ENCODE data around the gene KSR2.

KSR2 gene

DNA sequence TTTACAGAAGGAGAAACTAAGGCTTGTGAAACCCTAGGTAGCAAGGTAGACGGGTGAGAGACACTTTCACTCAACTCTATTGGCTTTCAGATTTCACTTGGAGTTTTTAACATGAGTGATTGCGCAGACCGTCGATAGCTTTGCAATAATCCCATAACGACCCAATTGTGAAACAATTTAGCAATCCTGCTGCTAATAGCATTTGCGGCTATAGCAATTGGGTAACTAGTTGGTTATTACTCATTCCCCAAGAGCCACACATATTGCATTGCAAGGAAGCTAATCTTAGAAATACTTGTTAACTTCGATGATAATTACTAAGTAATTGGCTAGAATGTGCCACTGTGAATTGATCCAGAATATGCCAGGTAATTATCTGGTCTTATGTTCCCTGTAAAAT, 447.4 kb downstream of the KSR2 start:
- DNase-seq = no peak

DNA sequence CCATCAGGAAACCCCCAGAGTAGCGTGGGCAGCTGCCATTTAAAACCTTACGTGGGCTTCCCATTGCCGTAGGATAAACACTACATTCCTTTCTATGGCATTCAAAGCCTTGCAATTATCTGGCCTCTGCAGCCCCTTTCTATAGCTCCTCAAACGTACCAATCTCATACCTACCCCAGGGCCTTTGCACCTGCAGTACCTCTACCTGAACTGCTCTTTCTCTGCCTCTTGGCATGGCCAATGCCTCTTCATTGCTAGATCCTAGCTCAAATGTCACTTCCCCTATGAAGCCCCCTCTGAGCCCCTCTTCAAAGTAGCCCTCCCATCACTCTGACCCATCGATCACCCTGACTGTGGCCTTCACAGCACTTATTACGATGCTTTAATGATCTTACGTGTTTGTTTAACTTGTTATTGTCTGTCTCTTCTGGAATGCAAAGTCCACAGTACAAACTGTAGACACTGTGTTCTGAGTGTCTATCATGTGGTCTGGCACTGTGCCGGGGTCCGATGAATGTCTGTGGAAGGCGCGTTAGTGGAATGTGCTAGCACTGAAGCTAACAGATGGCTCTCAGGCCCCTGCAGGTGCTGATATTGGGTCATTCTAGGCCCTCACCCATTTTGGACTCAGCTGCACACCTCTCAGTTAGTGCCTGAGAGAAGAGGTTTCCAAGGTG, 450.1 kb downstream of the KSR2 start:
- no peak for DNase-seq

DNA sequence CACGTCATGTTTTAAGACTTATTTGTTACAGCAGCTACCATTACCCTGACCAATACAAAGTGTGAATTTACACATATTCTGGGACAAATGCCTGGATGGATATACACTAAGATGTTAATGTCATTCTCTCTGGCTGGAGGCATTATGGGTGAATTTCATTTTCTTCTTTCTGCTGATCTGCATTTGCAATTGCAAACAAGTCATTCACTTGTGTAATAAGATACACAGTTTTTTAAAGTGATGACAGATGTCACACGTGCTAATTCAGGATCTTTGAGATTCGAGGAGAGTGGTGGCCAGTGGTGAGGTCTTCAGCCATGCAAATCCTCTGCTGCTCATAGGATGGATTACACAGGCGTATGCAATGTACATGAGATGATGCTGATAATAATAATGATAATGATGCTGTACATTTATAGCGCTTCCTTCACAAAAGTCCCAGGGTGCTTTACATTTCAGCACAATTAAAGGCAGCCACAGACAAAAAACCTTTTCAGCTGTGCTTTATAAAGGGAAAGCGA, 451.5 kb downstream of the KSR2 start:
- no peak for DNase-seq

DNA sequence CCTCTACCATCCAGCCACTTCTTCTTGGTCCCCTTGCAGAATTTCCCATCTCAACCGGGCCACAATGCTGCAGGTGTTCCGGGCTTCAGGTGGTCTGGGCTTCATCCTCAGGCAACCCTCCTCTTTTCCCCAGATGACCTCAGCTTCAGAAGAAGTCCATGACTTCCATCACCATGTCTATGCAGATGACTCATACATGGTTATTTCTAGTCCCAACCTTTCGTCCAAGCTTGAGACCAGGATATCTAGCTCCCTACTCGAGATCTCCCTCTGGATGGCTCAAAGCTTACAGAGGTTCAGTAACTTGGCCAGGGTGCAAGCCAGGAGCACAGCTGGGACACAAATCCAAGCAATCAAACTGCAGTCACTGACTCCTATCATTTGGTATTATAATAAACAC, 452.8 kb downstream of the KSR2 start:
- no peak for DNase-seq

DNA sequence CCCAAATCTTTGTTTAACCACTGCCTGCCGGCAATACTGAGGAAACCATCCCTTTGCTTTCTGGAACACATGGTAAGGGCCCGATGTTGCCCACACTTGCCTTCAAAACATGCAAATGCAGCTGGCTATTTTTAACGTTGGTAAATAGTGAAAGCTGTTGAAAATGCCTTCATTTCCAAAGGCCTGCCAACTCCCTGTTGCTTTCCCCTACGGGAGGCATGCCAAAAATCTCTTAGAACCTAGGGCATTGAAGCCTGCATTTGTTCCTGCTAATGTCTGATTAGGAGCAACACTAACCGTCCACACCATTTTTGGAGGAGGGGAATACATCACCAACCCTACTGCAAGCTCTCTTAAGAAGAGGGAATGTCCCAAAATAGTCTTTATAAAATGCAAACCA, 454.8 kb downstream of the KSR2 start:
- no peak for DNase-seq

DNA sequence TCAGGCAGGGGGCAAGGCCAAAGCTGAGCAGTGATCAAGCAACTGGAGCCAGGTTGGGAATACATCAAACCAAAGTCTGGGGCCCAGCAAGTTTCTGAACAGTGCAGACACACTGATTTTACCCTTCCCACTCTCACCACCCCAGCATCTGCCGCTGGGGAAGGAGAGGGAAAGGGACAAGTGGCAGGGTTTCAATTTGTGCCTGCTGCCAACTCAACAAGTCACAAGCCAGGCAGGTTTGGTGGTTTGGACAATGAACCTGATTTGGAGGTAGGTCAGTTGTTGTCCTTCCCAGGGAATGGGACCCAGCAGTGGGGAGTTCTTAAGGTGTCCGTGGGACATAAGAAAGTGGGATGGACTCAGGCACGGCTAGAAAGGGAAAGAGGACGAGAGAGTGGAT, 455.4 kb downstream of the KSR2 start:
- DNase-seq = no peak

DNA sequence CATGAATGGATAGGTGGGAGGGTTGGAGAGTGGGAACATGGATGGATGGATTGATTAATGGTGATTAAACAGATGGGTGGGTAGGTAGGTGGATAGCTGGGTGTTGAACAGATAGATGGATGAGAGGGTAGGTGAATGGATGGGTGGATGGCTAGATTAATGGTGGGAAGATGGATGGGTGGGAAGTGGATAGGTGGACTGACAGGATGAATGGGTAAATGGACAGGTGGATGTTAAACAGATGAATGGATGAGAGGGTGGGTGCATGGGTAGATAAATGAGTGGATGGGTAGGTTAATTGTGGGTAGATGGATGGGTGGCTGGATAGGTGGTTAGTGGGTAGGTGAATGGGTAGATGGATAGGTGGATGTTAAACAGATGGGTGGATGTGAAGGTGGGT, 460.3 kb downstream of the KSR2 start:
- DNase-seq = no peak

DNA sequence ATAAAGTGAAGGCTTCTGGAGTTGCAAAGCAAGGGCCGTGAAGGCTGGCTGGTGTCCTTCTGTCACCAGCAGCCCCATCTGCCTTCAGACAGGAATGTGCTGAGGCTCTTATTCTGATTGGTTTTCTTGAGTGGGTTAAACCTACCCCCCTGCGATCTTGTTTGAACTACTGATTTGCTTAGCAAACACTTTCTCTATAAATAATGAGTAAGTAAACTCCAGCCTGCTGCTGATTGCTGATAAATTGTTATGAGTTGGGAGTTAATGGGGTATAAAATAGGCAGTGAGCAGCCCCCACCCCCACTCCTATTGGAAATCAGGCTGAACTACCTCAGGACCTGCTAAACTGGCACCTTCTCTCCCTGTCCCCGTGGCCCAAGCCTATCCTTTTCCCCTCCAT, 461.2 kb downstream of the KSR2 start:
- no peak for DNase-seq

DNA sequence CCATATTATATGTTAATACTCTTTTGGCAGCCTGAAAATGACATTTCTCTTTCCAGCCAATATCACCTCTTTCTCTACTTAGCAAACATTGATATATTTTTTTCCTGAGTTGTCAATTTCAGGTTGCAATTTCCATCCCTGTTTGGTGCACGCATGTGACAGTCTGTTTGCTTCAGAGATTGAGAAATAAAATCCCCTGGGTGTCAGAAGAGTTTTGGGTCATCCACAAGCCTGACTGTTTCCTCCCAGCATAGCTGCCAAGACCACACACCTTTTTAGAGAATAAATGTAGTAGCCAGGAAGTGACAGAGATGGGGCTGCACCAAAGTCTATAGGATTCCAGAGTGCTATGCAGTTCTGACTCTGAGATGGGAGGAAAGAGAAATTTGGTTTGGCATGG, 462.5 kb downstream of the KSR2 start:
- no peak for DNase-seq

DNA sequence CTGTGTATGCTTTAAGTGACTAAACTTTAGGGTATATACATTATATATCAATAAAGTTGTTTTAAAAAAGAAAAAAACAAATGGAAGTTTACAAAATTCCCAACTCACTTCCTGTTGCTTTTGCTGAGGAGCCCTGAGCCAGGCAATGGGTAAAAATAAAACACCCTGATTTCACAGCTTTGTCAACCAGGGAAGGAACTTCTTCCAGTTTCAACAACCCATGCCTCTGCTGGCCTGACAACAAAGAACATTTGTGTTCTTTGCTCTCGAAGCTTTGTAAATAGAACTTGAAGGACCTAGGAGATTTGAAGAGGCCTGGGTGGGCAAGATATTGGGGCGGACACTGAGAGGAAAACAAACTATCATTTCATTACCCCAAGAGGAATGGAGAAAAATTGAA, 466.2 kb downstream of the KSR2 start:
- no peak for DNase-seq

DNA sequence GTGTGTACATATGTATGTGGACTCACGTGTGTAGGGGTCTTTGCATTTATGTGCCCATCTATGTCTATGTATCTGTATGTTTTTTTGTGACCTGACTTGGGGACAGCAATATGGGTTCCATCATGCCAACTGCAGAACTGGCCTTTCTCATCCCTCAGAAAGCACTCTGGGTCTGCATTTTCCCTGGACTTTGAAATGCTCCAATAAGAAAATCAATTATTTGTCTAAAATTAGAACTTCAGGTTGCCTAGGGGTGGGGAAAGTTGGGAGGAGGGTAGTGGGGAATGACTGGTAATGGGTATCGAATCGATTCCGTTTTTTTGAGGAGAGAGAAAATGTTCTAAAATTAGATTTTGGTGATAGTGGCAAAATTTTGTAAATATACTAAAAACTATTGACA, 466.6 kb downstream of the KSR2 start:
- DNase-seq = no peak

DNA sequence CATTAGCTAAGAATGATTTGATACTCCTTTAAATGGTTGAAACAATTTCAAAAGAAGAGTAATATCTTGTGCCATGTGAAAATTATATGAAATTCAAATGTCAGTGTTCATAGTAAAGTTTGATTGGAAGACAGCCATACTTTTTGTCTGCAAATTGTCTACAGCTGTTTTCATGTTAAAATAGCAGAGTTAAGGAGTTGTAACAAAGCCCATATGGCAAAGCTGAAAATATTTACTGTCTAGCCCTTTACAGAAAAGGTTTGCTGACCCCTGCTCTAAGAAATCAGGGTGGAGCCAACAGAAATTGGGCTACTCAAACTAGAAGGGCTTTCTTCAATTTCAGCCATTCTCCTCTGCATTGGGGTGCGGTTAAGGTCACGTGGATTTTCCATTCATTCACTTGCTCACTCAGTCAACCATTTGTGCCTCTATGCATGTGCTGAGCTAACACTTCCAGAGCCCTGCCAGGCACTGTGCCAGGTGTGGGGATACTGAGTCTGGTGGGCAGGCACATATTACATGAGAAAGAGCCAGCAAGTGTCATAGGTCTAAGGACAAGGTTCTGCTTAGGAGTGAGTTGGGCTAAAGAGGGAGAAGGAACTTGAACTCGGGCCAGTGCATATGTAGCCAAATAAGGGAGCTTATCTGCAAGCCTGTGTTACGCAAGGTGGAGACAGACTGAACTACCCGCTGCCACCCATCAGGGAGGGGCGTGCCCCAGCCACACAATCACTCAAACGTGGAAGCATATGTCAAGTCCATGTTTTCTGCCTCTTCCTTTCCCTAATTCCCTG, 467.5 kb downstream of the KSR2 start:
- DNase-seq = no peak

DNA sequence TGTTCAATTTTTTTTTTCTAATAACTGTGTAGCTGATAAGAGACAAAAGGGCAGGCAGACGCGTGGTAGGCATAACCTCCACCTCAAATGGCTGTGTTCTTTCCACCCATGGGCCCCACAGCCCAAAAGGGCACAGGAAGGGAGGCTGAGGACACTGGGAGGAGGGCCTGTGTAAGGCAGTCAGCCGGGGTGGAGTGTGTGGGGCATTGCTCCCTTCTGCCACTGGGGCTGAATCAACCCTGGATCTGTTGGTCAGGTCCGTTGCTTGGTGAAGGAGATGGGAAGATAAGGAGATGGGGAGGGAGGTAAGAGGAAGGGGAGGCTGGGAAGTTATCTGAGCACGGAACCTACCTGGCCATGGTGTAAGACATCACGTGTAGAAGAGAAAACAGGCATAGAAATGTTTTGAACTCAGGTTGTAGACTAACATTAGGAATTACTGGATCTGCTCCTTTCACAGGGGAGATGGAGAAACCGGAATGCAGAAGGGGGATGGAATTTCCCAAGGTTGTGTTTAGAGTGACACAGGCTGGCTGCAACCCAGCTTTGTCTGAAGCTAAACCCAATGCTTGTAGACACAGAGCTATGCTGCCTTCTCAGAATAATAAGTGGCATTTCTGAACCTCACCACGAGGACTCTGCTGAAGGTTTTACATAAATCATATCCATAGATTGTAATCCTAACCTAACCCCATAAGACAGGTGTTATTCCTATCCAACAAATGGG, 468.9 kb downstream of the KSR2 start:
- no peak for DNase-seq

DNA sequence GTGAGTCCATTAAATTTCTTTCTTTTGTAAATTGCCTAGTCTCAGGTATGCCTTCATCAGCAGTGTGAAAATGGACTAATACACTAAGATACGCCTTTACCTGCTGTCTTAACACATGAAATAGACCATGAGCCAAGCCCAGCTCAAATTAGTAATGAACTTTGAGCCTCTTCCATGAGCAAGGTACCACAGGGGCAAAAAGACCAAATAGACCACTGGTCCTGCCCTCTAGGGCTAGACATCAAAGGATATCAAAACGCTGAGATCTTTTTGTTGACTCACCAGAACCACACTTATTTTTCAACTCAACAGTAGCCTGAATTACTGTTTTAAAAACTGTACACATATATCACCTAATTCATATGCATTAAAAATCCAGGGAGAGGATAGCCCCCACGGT, 469.9 kb downstream of the KSR2 start:
- DNase-seq = no peak

DNA sequence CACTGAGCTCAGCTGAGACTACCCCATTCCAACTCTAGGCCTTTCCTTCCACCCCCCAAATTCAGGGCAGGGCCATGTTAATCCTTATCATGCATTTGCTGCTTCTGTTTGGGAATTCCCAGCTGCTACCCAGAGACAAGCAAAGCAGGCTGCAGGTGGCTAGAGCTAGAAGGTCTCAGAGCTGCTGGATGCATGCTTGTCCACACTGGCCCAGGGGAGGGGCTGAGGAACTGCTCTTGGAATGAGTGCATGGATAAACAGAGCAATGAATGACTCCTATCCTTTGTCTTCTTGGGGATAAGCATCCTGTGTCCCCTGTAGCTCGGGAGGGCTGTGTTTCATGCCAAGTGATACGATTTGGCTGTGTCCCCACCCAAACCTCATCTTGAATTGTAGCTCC, 470.5 kb downstream of the KSR2 start:
- no peak for DNase-seq

DNA sequence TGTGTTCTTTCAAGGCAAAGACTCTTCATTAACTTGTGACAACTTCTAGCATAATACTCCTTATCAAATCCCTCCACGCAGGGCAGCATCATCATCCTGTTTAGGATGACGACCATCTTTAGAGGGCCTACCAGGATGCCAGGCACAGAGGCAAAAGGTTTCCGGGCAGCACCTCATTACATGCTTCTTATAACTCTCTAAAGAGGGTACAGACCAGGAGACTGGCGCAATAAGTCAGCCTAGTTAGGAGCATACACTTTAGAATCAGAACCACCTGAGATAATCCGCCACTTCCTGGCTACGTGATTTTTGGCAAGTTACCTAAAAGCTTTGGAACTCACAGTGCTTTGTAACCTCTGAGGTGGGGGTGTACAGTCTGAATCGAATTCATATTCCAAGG, 471.4 kb downstream of the KSR2 start:
- no peak for DNase-seq

DNA sequence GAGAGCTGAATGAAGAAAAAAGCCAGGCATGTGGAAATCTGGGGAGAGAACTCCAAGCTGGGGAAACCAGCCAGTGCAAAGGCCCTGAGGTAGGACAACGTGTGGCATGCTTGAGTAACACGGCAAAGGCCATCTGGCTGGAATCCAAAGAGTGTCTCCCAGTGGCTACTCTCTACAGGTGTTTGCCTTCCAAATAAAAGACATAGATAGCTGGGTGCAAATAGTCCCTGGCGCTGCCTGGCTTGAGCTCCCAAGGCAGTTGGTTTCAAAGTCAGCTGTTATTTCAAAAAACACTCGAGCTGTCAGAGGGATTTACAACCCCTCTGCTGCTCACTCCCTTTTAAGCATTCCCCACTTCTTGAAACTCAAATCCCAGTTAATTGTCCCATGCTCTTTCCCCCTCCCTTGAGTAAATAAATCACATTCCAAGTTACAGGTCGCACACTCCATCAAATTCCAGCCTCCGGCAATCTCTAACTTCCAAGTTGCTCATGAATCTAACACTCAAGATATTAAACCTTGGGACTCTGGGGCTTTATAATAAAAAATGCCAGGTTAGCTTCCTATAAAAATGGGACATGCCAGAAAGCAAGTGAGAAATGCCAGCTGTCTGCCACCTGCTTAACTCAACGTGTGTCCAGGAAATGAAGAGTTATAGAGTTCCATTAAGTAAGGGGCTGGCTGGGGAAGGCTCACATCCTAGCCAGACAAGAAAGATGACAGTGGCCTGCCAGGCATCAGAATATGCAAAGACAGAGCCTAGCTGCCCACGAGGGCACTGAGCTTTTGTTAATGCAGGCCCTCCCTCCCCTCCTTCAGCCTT, 473.7 kb downstream of the KSR2 start:
- no peak for DNase-seq

DNA sequence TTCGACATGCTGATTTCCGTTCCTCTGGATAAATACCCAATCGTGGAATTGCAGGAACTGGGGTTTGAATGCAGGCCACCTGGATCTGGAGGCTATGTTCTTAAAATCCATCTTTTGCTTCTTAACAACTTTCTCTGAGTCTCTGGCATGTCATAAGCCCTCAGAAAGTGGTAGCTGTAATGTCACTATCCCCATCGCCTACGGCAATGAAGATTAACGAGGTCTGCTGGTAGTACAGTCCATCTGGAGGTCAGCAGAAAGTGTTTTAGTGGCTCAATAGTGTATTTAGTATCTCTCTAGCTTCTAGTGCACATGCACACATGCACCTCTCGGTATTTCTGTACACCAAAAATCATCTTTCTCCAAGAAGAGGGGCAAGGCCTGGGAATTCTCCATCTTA, 477.1 kb downstream of the KSR2 start:
- no peak for DNase-seq

DNA sequence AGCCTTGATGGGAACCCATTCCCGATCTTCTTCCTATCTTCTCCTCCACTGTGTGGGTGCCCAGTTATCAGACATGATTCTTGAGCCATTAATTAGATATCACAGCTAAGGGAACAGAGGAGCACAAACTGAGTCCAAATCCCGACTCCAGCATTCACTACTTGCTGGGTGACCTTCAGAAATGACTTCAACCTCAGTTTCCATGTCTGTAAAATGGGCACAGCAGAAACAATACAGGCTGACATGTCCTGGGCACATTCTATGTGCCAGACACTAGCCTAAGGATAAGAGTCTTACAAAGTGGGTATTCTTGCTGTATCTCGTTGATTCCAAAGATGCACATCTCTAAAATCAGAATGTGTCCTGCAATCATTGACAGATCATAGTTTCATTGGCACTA, 478.7 kb downstream of the KSR2 start:
- DNase-seq = no peak

DNA sequence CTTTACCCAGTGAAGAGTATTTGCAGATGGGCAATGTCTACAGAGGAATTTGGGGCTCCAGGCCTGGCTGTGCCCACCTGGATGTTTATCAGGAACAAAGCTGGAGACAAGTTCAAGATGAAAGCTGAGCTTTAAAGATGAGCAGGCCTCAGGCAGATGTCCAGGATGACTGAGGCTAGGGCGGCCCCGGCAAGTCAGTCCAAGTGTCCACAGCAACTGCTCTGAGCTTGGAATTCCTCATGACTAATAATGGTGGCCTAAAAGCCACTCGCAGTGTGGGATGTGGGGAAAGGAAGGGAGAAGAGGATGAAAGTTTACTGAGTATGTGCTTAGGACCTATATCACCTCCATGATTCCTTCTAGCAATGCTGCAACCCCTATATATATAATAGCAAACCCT, 479.1 kb downstream of the KSR2 start:
- no peak for DNase-seq

DNA sequence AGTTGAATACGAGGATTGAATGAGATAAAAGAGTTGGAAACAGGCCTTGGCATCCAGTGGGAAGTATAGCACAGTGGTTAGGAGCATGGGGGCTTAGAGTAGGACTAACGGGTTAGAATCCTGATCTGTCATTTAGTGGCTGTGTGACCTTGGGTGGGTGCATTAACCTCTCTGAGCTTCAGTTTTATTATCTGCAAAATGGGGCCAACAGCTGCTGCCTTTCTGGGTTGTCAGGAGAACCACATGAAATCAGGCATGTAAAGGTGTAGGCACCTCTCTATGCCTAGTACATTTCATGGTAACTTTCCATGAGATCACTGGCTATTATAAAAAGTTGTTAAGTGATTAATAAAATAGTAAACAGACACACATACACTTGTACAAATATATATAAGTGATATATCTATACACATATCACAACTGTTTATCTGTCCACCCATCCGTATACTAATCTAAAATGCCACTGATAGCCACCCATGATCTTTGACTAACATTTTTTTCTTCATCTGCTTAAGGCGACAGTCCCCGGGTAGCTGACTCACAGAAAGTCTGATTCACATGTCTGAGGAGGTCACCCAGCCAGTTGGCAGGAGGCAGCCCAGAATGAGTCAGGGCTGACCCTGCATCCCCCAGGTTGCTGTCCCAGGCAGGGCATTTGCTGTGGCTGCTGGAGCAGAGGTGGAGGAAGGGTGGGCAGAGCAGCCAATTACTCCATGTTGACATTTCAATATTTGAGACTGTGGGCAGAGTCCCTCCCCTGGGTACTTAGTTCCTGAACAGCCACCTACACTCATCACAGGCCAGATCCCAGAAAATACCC, 481.7 kb downstream of the KSR2 start:
- DNase-seq = peak; percentile 42 to 71

All from SW 1271 (cell line).